ENCODE data around the gene CDR2. TPM values are rescaled to one million over a fixed set of nuclear protein-coding genes. Genes with fewer than 3 reads are reported as not detected.

Gene CDR2
- total and polyA plus RNA-seq, 2 of the 13 experiments (the other 11 are each of a cell fraction or from before 2014, with no cell fraction given): 59.0 to 78.9 TPM

GRCh38 chr16:22364241-22364640 lies 10.2 kb downstream of the CDR2 start:
- H3K4me1 ChIP-seq (ENCODE audit: insufficient read depth, low read length): peaks cover 40% of the 10 kb centered on the region
- H3K36me3 ChIP-seq (replicated peaks in 1 of 2; ENCODE audit: control insufficient read depth in 1 of 2, insufficient read depth in 2 of 2, low read length in 2 of 2): peaks cover 32 to 81% of the 10 kb centered on the region in 2 experiments
- ChIA-PET POLR2A (no interaction called here), CTCF (ENCODE audit: low intra/inter-chr PET ratio, low total read pairs) (no interaction called here)
- no peak overlapping the region for H3K27ac ChIP-seq (ENCODE audit: extremely low read length, insufficient read depth, low read length)
- TF ChIP-seq CCDC6 (CRISPR knock-in tag; IDR thresholded peaks at IDR 0.05) (no peak), ZNF576 (CRISPR knock-in tag; IDR thresholded peaks at IDR 0.05) (no peak), ZBTB3 (CRISPR knock-in tag; IDR thresholded peaks at IDR 0.05; ENCODE audit: borderline replicate concordance, low read depth) (no peak), ZBTB21 (CRISPR knock-in tag; IDR thresholded peaks at IDR 0.05) (no peak), TFAP4 (IDR thresholded peaks at IDR 0.05; ENCODE audit: borderline replicate concordance, low read depth) (no peak), DNMT1 (CRISPR knock-in tag; IDR thresholded peaks at IDR 0.05) (no peak), ZNF841 (CRISPR knock-in tag; IDR thresholded peaks at IDR 0.05; ENCODE audit: borderline replicate concordance) (no peak), ZNF546 (CRISPR knock-in tag; conservative IDR thresholded peaks at IDR 0.05) (no peak), THAP11 (CRISPR knock-in tag; IDR thresholded peaks at IDR 0.05) (no peak), NCOA2 (CRISPR knock-in tag; IDR thresholded peaks at IDR 0.05) (no peak), SMYD3 (CRISPR knock-in tag; IDR thresholded peaks at IDR 0.05) (no peak), HNRNPL (IDR thresholded peaks at IDR 0.05; ENCODE audit: low read depth, low read length) (no peak), TBP (CRISPR knock-in tag; IDR thresholded peaks at IDR 0.05) (no peak), MTF1 (CRISPR knock-in tag; IDR thresholded peaks at IDR 0.05) (no peak), ZNF839 (CRISPR knock-in tag; IDR thresholded peaks at IDR 0.05; ENCODE audit: borderline replicate concordance) (no peak), XRCC5 (optimal IDR thresholded peaks at IDR 0.05; ENCODE audit: low read length) (no peak), MBD4 (IDR thresholded peaks at IDR 0.05; ENCODE audit: borderline replicate concordance, low read length) (no peak), MAX (IDR thresholded peaks at IDR 0.05) (no peak)
- TF ChIP-seq, protein P1, sequence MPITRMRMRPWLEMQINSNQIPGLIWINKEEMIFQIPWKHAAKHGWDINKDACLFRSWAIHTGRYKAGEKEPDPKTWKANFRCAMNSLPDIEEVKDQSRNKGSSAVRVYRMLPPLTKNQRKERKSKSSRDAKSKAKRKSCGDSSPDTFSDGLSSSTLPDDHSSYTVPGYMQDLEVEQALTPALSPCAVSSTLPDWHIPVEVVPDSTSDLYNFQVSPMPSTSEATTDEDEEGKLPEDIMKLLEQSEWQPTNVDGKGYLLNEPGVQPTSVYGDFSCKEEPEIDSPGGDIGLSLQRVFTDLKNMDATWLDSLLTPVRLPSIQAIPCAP (CRISPR knock-in tag; IDR thresholded peaks at IDR 0.05; ENCODE audit: low read depth): no peak
- H3K4me3 ChIP-seq (replicated peaks in 1 of 3; ENCODE audit: insufficient read depth in 1 of 3, low read depth in 2 of 3, low read length in 3 of 3): no peak overlapping the region
- BruUV-seq (replicated peaks): no TSS peak
- FAIRE-seq: no peak
- no peaks in the 10 kb centered on the region for H3K9me3 ChIP-seq (ENCODE audit: low read length)
- no peak for DNase-seq (ENCODE audit: low spot score)
- H2AFZ ChIP-seq (ENCODE audit: low read length): no peak overlapping the region
- H3K27me3 ChIP-seq (ENCODE audit: control insufficient read depth in 1 of 2, insufficient read depth in 2 of 2, low read length in 2 of 2): no peaks in the 10 kb centered on the region
- WGBS (ENCODE audit: low lambda C conversion rate): 95% methylated on average over 2 of the region's 2 CpGs
- no peak overlapping the region for H3K4me2 ChIP-seq (ENCODE audit: low read depth, low read length)
- H4K20me1 ChIP-seq (ENCODE audit: insufficient read depth, low read length): peaks cover 44% of the 10 kb centered on the region
- ATAC-seq: no peak
- in situ Hi-C loops (cut with HindIII; ENCODE audit: extremely low pct_ligation_motif_present, low pct_unique_long_range_greater_than_20kb) (no loop called here), intact Hi-C loops (cut with micrococcal nuclease; ENCODE audit: unreplicated experiment) (no loop called here)
- peaks cover 88% of the 10 kb centered on the region for H3K79me2 ChIP-seq (ENCODE audit: insufficient read depth, low read length)
- no peak overlapping the region for H3K9ac ChIP-seq (ENCODE audit: insufficient read depth, low read depth, low read length)

Data from HepG2 (cell line).